Colon (tissue), 2 donors: ENCODE measurements around the gene LMBRD2.

ENCODE experiments used
- FAIRE-seq: peaks from 2 replicates; lab custom pipeline; 2012; peaks lifted over from hg19 to GRCh38; lab: Jason Lieb, UNC
- donor health status: control.
- donor health status: control.

Gene LMBRD2

DNA sequence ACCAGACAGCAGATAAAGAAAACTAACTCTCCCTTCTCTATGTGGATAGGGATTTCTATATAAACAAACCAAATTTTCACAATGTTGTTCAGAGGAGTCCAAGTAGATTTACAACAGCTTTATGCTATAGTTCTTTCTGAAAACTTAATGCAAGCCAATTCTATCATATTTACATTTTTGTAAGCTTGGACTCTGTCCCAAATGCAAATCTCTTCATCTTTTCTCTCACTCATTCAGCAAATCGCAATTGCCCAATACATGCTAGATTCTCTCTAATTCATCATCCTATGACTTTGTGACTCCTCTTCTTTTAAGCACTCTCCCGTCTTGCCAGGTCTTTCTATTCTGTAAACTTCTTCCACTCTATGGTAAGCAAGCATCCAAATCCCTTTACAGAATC lies 45.9 kb downstream of the LMBRD2 start:
- no peak for FAIRE-seq

DNA sequence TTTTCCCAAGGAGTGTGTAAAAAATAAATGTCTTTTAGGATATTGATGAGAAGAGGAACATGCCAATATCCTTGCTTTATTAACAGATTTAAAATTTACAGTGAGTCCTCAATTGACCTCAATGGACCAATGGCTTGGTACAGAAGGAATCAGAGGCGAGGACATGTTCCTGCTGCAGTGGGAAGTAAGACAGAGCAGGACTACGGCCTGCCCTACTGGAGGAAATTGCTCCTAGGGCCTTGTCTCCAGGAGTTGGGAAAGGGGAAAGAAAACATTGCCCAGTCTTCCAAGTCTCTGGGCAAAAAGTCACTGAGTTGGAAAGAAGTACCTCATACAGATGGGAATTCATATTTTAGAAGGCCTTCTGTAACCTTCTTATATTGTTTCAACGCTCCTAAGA lies 51.9 kb downstream of the LMBRD2 start:
- no peak for FAIRE-seq

GRCh38 chr5:36096486-36096885 lies 55.2 kb downstream of the LMBRD2 start:
- no peak for FAIRE-seq

GRCh38 chr5:36089989-36090388 lies 61.7 kb downstream of the LMBRD2 start:
- FAIRE-seq: no peak

GRCh38 chr5:36079200-36079781 lies 72.4 kb downstream of the LMBRD2 start:
- no peak for FAIRE-seq

- no peak for FAIRE-seq
Measured at GRCh38 chr5:36078430-36078829, 73.3 kb downstream of the LMBRD2 start.

GRCh38 chr5:36073595-36074216 lies 78.0 kb downstream of the LMBRD2 start:
- FAIRE-seq: no peak

GRCh38 chr5:36070687-36071571 lies 80.8 kb downstream of the LMBRD2 start:
- no peak for FAIRE-seq

DNA sequence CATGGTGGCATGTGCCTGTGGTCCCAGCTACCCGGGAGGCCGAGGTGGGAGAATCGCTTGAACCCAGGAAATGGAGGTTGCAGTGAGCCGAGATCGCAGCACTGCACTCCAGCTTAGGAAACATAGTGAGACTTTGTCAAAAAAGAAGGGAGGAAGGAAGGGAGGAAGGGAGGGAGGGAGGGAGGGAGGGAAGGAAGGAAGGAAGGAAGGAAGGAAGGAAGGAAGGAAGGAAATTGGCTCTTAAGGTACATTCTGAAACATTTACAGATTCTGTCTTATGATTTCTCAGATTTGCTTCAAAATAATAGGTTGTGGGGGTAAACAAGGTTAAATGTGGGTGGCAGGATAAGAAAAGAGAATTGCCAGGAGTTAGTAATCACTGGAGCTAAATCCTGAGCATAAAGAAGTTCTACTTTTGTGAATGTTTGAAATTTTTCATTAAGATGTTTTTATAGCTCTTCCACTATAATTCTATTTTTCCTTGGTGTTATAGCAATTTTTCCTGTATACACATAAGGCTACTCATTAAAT lies 82.9 kb downstream of the LMBRD2 start:
- no peak for FAIRE-seq

GRCh38 chr5:36066540-36067210 lies 85.0 kb downstream of the LMBRD2 start, which contains the start of gene UGT3A2:
Gene UGT3A2 (minus strand): TSS chr5:36066882. CDS start chr5:36066789, 93 bp downstream.
- FAIRE-seq: no peak

DNA sequence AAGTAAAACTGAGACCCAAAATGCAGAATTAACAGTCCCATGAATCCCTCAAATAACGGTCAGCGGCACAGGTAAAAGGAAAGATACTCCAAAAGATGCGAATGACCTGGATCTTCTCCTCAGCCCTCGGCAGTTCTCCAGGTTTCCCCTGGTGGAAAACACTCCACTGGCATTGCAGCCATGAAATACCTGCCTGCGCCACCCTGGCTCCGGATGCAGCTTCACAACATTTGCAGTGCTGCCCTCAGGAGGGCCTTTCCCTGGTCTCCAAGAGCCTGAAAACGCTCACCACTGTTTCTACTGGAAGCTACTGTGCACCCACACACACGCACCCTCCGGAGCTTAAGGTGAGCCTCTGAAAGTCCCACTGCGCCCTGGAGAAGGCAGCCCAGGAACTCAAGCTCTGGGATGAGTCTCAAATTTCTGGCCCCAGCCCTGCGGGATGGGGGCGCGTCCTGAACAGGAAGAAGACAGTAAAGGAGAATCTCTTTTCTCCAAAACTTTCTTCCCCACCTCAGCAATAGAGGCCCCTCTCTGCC lies 85.6 kb downstream of the LMBRD2 start:
- FAIRE-seq: no peak

DNA sequence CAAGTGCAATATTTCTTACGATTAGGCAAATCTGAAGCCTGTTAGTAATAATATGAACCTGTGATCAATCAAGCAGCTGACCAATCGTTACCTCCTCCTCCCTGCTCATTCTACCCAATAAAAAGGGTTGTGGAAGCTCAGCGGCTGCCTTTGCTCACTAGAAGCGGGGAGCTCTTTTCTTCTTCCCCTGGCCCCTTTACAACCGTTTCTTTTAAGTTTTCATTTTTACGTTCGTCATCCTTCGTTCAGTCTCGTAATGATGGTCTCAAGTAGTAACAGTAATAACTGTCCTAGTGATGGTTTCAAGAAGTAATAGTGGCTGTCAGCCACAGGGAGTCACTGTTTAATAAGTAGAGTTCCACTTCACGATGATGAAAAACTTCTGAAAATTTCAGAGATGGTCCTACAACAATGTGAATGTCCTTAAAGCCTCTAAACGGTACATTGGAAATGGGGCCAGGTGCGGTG lies 91.2 kb downstream of the LMBRD2 start:
- no peak for FAIRE-seq

DNA sequence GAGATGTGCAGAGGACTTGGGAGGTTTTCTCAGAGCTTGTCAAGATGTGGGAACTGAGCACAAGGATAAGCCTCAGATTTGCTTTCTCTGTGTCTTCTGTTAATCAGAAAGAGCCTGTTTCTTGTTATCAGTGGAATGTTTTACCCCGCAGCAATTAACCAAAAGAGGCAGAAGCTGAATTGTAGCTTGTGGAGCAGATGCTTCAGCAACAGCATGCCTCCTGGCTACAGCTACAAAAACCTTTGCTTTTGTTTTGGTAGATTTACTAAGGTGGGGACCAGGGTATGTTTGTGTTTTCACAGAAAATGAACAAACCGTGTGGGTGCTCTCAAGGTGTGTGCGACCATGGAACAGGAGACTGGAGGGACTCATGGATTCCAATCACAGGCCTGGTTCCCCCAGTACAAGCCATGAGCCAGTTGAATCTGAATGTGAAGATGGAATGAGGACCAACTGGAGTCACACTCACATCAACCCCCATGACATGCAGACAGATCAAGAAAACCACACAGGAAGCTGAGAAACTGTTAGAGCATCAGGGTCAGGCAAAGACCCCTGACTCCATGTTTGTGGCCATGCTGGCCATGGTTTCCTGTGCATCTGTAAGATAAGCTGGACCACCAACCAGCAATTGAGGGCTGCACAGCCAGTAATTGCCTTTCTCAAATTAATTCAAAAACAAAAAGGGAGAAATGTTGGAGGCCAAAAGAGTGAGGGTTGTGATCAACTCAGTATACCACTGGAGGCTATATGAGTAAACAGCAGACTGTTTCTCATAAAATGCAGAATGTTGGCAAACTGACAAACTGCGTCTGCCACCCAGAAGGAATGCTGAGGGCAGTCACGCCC lies 91.9 kb downstream of the LMBRD2 start:
- FAIRE-seq: no peak

DNA sequence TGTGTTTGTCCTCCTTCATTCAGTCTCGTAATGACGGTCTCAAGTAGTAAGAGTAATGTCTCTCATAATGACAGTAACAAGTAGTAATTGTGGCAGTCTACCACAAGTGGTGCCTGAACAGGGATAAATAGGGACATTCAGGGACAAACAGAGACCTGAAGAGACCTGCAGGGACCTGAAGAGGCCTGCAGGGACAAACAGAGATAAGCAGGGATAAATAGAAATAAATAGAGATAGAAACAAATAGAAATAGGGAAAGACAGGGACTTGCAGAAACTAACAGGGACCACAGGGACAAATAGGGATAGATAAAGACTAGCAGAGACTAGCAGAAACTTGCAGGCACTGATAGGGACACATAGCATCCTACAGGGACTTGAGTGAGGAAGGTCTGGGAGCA lies 92.9 kb downstream of the LMBRD2 start:
- no peak for FAIRE-seq

- FAIRE-seq: no peak
Measured at GRCh38 chr5:36057386-36057785, 94.3 kb downstream of the LMBRD2 start.

DNA sequence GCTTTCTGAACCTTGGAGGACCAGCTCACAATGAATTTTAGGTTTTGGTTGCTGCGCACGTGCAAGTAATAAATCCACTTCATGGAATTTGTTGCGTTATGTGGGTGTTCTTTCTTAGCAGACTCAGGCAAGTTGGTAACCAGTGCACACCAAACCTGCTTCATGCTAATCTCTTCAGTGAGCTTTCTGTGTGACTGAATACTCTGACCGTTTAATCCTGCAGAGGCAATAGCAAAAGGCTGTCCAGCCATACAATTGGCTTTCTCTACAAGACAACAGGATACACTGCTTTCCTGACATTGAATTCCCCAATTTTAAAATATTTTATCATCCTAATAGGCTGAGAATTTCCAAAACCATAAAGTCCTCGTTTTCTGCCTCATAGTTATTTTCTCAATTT lies 95.3 kb downstream of the LMBRD2 start:
- no peak for FAIRE-seq

DNA sequence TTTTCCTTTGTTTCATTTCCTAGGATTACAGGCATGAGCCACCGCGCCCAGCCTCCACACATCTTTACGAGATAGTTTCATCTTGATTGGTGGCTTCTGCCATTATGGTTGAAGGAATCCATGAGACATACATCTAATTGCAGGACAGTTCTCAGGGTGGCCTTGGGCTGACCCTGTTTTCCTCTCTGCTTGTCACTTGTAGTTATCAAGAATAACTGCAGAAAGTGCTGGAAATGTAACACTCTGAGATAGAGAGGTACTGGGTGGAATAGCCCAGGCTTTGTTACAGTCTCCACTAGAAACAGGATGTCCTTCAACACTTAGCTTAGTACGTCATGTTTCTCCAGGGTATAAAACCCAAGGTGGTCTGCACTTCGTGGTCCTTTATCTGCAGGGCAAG lies 95.7 kb downstream of the LMBRD2 start:
- FAIRE-seq: no peak

GRCh38 chr5:36054647-36055046 lies 97.0 kb downstream of the LMBRD2 start:
- FAIRE-seq: no peak

GRCh38 chr5:36052538-36052937 lies 99.1 kb downstream of the LMBRD2 start:
- FAIRE-seq: no peak

DNA sequence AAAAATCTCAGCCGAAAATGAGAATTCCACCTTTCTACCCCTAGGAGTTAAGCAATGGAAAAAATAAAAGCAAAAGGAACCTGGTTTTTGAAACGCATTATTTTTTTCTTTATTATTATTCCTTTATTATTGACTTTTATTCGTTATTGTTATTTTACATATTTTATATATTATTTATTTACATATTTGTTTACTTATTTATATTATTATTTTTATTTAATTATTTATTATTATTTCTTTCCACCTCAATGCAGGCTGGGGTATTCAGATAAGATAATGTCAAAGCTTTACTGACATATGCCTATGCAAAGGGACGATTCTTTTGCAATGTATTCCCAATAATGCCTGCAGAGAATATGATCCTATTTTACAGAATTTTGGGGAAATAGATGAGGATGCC lies 101.7 kb downstream of the LMBRD2 start:
- no peak for FAIRE-seq
